Measurements from ENCODE around the gene SKIC2. TPM values are rescaled to one million over a fixed set of nuclear protein-coding genes. Genes with fewer than 3 reads are reported as not detected.
"Not testable (repeated sequence)": the region's sequence is repeated elsewhere in the genome, so short reads cannot be mapped to it uniquely, and the experiment has no call there.

The SKIC2 gene
- total RNA-seq, 2 donors from 2014 or later, result 34.8 to 66.2 TPM

- intact Hi-C loops (cut with DNase I); H3K27ac ChIP-seq: not testable (repeated sequence)
- no CpG with 5 or more reads among the region's 10 CpGs for WGBS
These were observed 30.4 kb downstream of the SKIC2 start for GRCh38 chr6:31989363-31989762.

GRCh38 chr6:31994421-31994820 lies 35.4 kb downstream of the SKIC2 start:
- DNase-seq (ENCODE audit: low spot score); H3K4me1 ChIP-seq (replicated peaks); H3K9me3 ChIP-seq; H3K27ac ChIP-seq; intact Hi-C loops (cut with DNase I); H3K36me3 ChIP-seq; H3K4me3 ChIP-seq; H3K27me3 ChIP-seq (replicated peaks; ENCODE audit: insufficient read depth): not testable (repeated sequence)
- WGBS, result no CpG with 5 or more reads among the region's 14 CpGs

More at GRCh38 chr6:31989363-31989762, 30.4 kb downstream of the SKIC2 start:
- H3K36me3 ChIP-seq; DNase-seq (ENCODE audit: low spot score); H3K27me3 ChIP-seq (replicated peaks; ENCODE audit: insufficient read depth); H3K4me1 ChIP-seq (replicated peaks); H3K4me3 ChIP-seq; H3K9me3 ChIP-seq: not testable (repeated sequence)

GRCh38 chr6:31996385-31996784 lies 37.4 kb downstream of the SKIC2 start:
- H3K4me3 ChIP-seq; H3K36me3 ChIP-seq; H3K27me3 ChIP-seq (replicated peaks; ENCODE audit: insufficient read depth); DNase-seq (ENCODE audit: low spot score); H3K4me1 ChIP-seq (replicated peaks); H3K27ac ChIP-seq; intact Hi-C loops (cut with DNase I); H3K9me3 ChIP-seq: not testable (repeated sequence)
- 88% methylated on average over 3 of the region's 6 CpGs for WGBS

GRCh38 chr6:32002546-32003268 lies 43.7 kb downstream of the SKIC2 start:
- H3K4me3 ChIP-seq; H3K9me3 ChIP-seq; H3K27ac ChIP-seq; H3K36me3 ChIP-seq; DNase-seq (ENCODE audit: low spot score); H3K4me1 ChIP-seq (replicated peaks); intact Hi-C loops (cut with DNase I); H3K27me3 ChIP-seq (replicated peaks; ENCODE audit: insufficient read depth): not testable (repeated sequence)
- no CpG with 5 or more reads among the region's 15 CpGs for WGBS

- H3K4me3 ChIP-seq; DNase-seq (ENCODE audit: low spot score); intact Hi-C loops (cut with DNase I); H3K36me3 ChIP-seq; H3K27ac ChIP-seq; H3K9me3 ChIP-seq; H3K27me3 ChIP-seq (replicated peaks; ENCODE audit: insufficient read depth); H3K4me1 ChIP-seq (replicated peaks): not testable (repeated sequence)
- no CpG with 5 or more reads among the region's 7 CpGs for WGBS
These were observed 44.3 kb downstream of the SKIC2 start for GRCh38 chr6:32003301-32003700.

- H3K4me1 ChIP-seq (replicated peaks); H3K36me3 ChIP-seq; H3K27ac ChIP-seq; H3K9me3 ChIP-seq; H3K27me3 ChIP-seq (replicated peaks; ENCODE audit: insufficient read depth); intact Hi-C loops (cut with DNase I); H3K4me3 ChIP-seq; DNase-seq (ENCODE audit: low spot score): not testable (repeated sequence)
- 74% methylated on average over 3 of the region's 4 CpGs for WGBS
These were observed 45.4 kb downstream of the SKIC2 start for GRCh38 chr6:32004393-32004792.

- H3K36me3 ChIP-seq; H3K27me3 ChIP-seq (replicated peaks; ENCODE audit: insufficient read depth); DNase-seq (ENCODE audit: low spot score); H3K9me3 ChIP-seq; H3K4me3 ChIP-seq; H3K27ac ChIP-seq; intact Hi-C loops (cut with DNase I); H3K4me1 ChIP-seq (replicated peaks): not testable (repeated sequence)
- WGBS, result 46% methylated on average over 9 of the region's 13 CpGs
These were observed 46.0 kb downstream of the SKIC2 start for GRCh38 chr6:32004864-32005537.

- H3K4me1 ChIP-seq (replicated peaks); DNase-seq (ENCODE audit: low spot score); H3K4me3 ChIP-seq; H3K36me3 ChIP-seq; H3K9me3 ChIP-seq; H3K27me3 ChIP-seq (replicated peaks; ENCODE audit: insufficient read depth); H3K27ac ChIP-seq; intact Hi-C loops (cut with DNase I): not testable (repeated sequence)
- 77% methylated on average over 9 of the region's 9 CpGs for WGBS
These were observed 46.5 kb downstream of the SKIC2 start for GRCh38 chr6:32005538-32005880.

GRCh38 chr6:32005991-32006529 lies 47.1 kb downstream of the SKIC2 start:
- WGBS, result 87% methylated on average over 6 of the region's 8 CpGs
- H3K9me3 ChIP-seq; DNase-seq (ENCODE audit: low spot score); H3K36me3 ChIP-seq; H3K4me3 ChIP-seq; H3K27me3 ChIP-seq (replicated peaks; ENCODE audit: insufficient read depth); H3K27ac ChIP-seq; H3K4me1 ChIP-seq (replicated peaks); intact Hi-C loops (cut with DNase I): not testable (repeated sequence)

GRCh38 chr6:32007086-32007485 lies 48.1 kb downstream of the SKIC2 start:
- 81% methylated on average over 11 of the region's 12 CpGs for WGBS
- H3K27me3 ChIP-seq (replicated peaks; ENCODE audit: insufficient read depth); DNase-seq (ENCODE audit: low spot score); H3K4me1 ChIP-seq (replicated peaks); H3K27ac ChIP-seq; H3K9me3 ChIP-seq; H3K36me3 ChIP-seq; intact Hi-C loops (cut with DNase I); H3K4me3 ChIP-seq: not testable (repeated sequence)

GRCh38 chr6:32008037-32008436 lies 49.1 kb downstream of the SKIC2 start:
- H3K4me1 ChIP-seq (replicated peaks); H3K27ac ChIP-seq; intact Hi-C loops (cut with DNase I); H3K36me3 ChIP-seq; H3K27me3 ChIP-seq (replicated peaks; ENCODE audit: insufficient read depth); H3K9me3 ChIP-seq; H3K4me3 ChIP-seq; DNase-seq (ENCODE audit: low spot score): not testable (repeated sequence)
- no CpG with 5 or more reads among the region's 24 CpGs for WGBS

GRCh38 chr6:32008616-32009015 lies 49.6 kb downstream of the SKIC2 start:
- H3K9me3 ChIP-seq; H3K4me3 ChIP-seq; intact Hi-C loops (cut with DNase I); H3K4me1 ChIP-seq (replicated peaks); H3K27me3 ChIP-seq (replicated peaks; ENCODE audit: insufficient read depth); H3K36me3 ChIP-seq; DNase-seq (ENCODE audit: low spot score); H3K27ac ChIP-seq: not testable (repeated sequence)
- WGBS, result 66% methylated on average over 7 of the region's 12 CpGs

Measured in prostate gland (tissue), 2 donors.